ENCODE measurements around the gene PREX1. TPM values are rescaled to one million over a fixed set of nuclear protein-coding genes. Genes with fewer than 3 reads are reported as not detected.

Gene PREX1
- total RNA-seq, 1 donor: 57.4 TPM

GRCh38 chr20:48686238-48687116 is 141.3 kb downstream of the PREX1 start:
- H3K4me3 ChIP-seq (ENCODE audit: low read depth, low read length): no peak overlapping the region
- TF ChIP-seq, protein P1, sequence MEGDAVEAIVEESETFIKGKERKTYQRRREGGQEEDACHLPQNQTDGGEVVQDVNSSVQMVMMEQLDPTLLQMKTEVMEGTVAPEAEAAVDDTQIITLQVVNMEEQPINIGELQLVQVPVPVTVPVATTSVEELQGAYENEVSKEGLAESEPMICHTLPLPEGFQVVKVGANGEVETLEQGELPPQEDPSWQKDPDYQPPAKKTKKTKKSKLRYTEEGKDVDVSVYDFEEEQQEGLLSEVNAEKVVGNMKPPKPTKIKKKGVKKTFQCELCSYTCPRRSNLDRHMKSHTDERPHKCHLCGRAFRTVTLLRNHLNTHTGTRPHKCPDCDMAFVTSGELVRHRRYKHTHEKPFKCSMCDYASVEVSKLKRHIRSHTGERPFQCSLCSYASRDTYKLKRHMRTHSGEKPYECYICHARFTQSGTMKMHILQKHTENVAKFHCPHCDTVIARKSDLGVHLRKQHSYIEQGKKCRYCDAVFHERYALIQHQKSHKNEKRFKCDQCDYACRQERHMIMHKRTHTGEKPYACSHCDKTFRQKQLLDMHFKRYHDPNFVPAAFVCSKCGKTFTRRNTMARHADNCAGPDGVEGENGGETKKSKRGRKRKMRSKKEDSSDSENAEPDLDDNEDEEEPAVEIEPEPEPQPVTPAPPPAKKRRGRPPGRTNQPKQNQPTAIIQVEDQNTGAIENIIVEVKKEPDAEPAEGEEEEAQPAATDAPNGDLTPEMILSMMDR (IDR thresholded peaks at IDR 0.05; ENCODE audit: insufficient read depth, low read depth, low read length): no peak
- DNase-seq (ENCODE audit: low read depth): peak; percentile 92

- DNase-seq (ENCODE audit: low read depth): no peak
- TF ChIP-seq, protein P1 (IDR thresholded peaks at IDR 0.05; ENCODE audit: insufficient read depth, low read depth, low read length): no peak
- no peak overlapping the region for H3K4me3 ChIP-seq (ENCODE audit: low read depth, low read length)
Observed at GRCh38 chr20:48685300-48685699, 142.5 kb downstream of the PREX1 start.

DNA sequence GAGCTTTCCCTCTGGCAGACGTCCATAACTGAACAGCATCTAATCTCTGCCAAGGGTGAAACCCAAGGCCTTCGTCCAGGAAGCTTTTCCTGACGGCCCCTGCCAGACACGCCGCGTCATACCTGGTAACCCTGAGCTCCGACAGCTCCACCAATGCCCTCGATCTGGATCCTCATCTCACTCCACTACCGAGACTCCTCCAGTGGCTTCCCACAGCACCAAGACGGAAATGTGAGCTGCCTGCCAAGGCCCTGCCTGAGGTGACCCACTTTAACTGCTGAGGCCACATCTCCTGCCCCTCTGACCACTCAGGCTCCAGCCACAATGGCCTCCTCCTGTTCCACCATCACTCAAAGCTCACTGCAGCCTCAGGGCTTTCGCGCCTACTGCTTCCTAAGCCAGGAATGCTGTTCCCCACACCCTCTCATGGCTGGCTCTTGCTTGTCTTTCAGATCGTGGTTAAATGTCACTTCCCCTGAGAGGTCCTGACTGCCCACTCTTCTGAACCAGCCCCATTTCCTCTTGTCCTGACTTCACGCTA is 143.2 kb downstream of the PREX1 start:
- TF ChIP-seq, protein P1 (IDR thresholded peaks at IDR 0.05; ENCODE audit: insufficient read depth, low read depth, low read length): no peak
- H3K4me3 ChIP-seq (ENCODE audit: low read depth, low read length): no peak overlapping the region
- DNase-seq (ENCODE audit: low read depth): no peak

DNA sequence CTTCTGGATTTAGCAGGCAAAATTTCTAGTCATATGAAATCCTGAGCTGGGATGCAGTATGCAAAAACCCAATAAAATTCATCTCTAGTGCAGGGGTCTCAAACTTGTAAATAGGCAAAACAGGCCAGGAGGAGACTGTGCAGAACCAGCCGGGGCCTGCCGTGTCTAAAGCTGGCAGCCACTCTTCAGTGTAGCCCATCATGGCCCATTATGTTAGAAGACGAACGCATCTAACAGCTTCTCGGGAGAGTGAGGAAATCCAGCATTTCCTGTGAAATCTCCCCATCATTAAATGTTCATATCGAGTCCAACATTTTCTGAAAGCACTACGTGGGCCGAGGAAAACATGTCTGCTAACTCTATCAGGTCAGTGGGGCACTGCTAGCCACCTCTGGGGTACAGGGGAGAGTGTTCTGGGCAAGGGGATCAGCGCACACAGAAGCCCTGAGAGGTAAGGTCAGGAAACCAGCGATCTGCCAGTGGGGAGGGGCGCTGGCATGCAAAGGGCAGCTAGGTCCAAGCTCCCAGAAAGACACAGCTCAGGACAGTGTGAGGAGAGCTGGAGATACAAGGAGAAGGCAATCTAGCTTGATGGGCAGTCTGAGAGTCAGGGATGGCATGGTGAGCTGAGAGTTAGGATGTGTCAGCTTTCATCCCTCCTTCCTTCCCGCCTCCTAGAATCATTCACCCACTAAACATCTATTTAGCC is 144.2 kb downstream of the PREX1 start:
- no peak overlapping the region for H3K4me3 ChIP-seq (ENCODE audit: low read depth, low read length)
- no peak for DNase-seq (ENCODE audit: low read depth)
- TF ChIP-seq, protein P1 (IDR thresholded peaks at IDR 0.05; ENCODE audit: insufficient read depth, low read depth, low read length): no peak

DNA sequence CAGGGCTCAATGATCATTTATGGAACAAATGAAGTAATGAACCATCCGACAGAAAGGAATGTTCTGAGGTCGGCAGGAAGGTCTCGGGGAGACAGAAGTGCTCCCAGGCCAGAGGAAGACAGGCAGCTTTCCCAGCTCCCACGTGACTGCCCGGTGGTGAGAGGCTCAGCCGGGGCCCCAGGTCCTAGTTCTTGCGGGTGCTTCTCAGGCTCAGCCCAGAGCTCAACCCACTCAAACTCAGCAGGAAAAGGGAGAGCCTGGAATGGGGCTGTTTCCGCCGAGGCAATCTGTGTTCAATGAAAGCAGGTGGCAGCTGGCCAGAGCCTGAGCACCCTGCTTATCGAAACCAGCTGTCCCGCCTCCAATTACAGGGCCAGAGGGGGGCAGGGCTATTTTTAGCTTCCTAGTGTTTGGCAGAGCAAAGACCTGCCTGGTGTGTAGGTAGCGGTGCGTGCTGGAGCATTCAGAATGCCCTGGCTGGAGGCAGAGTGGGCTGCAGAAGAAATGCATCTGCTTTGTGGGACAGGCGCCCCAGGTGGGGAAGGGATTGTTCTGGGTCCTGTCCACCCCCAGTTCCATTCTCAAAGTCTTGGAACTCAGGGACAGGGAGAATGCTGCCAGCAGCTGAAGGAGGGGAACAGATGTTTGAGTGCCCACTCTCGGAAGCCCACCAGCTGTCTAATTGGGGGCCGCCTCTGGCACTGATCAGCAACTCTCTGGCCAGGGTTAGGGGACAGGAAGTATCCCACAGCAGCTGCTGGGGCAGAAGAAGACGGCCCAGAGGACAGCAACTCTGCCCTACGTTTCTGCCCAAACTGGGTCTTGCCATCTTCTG is 145.1 kb downstream of the PREX1 start:
- no peak overlapping the region for H3K4me3 ChIP-seq (ENCODE audit: low read depth, low read length)
- TF ChIP-seq, protein P1 (IDR thresholded peaks at IDR 0.05; ENCODE audit: insufficient read depth, low read depth, low read length): no peak
- peak; percentile 96 for DNase-seq (ENCODE audit: low read depth)

GRCh38 chr20:48681873-48682426 is 145.8 kb downstream of the PREX1 start:
- DNase-seq (ENCODE audit: low read depth): no peak
- H3K4me3 ChIP-seq (ENCODE audit: low read depth, low read length): no peak overlapping the region

More at GRCh38 chr20:48681873-48682426, 145.8 kb downstream of the PREX1 start:
- TF ChIP-seq, protein P1 (IDR thresholded peaks at IDR 0.05; ENCODE audit: insufficient read depth, low read depth, low read length): no peak
